K562 (cell line): Measurements from ENCODE around the gene STARD13. TPM values are rescaled to one million over a fixed set of nuclear protein-coding genes. Genes with fewer than 3 reads are reported as not detected.

Experiments used
- ATAC-seq: fragments of 200-7000 bp; cut with Tn5 transposase; 3 replicates; pipeline ENCODE4 v1.9.1; 2020; ENCODE audit warnings: moderate library complexity
- BruUV-seq: library from RNA; stranded (reverse); fragments of 400-500 nt; replicated peaks from 2 replicates; lab custom pipeline; 2021; lab: Mats Ljungman, UMichigan
- CTCF ChIA-PET: fragments of 300-600 bp; formaldehyde crosslinking; extraction: SDS; loops from one replicate; lab custom pipeline; 2021; ENCODE audit warnings: low intra/inter-chr PET ratio; lab: Yijun Ruan, JAX
- POLR2A ChIA-PET: fragments of 300-600, 350-650 bp; sonication (Branson Sonifier 250); formaldehyde crosslinking; extraction: SDS; loops from one replicate; lab custom pipeline; 2021; ENCODE audit warnings: antibody characterized with exemption, inconsistent platforms; lab: Yijun Ruan, JAX
- DNase-seq, 4 experiments: peaks; one replicate each; pipeline versions ENCODE4 v3.0.0 to v3.0.0-alpha.2; 2011 to 2018; ENCODE audit warnings: low spot score in 3 of 4, mixed read lengths in 3 of 4; ENCODE audit errors: extremely low read depth in 1 of 4
- FAIRE-seq: peaks from 2 replicates; lab custom pipeline; 2011; peaks lifted over from hg19 to GRCh38; lab: Jason Lieb, UNC
- H2AFZ ChIP-seq: 2 replicates; pipeline ENCODE4 v1.6.0; 2011; ENCODE audit warnings: low read depth, low read length, control low read depth, inconsistent platforms
- H3K27ac ChIP-seq: fragments of 200-600 bp; 3 replicates; pipeline ENCODE4 v1.8.0; 2011; ENCODE audit warnings: low read depth, mild to moderate bottlenecking, control low read depth, inconsistent platforms, low read length, moderate library complexity, mixed read lengths; ENCODE audit errors: extremely low read depth
- H3K27me3 ChIP-seq, 2 experiments: fragments of 300-600 bp in 1 of 2; 2 replicates in 1 of 2; 3 replicates in 1 of 2; pipeline versions ENCODE4 v1.6.0 to v1.8.0; 2011; ENCODE audit warnings: inconsistent platforms in 2 of 2, low read length in 2 of 2, mild to moderate bottlenecking in 1 of 2, mixed read lengths in 1 of 2, moderate library complexity in 1 of 2; ENCODE audit not compliant: control insufficient read depth in 2 of 2, insufficient read depth in 2 of 2
- H3K36me3 ChIP-seq: fragments of 300-600 bp; 3 replicates; pipeline ENCODE4 v1.8.0; 2011; ENCODE audit warnings: mild to moderate bottlenecking, low read length, inconsistent platforms; ENCODE audit not compliant: control insufficient read depth, insufficient read depth
- H3K4me1 ChIP-seq, 2 experiments: fragments of 200-600 bp in 1 of 2; replicated peaks in 1 of 2; 2 replicates in 1 of 2; 3 replicates in 1 of 2; pipeline versions ENCODE4 v1.5.1 to v1.8.0; 2011; ENCODE audit warnings: inconsistent platforms in 2 of 2, low read length in 2 of 2, mild to moderate bottlenecking in 1 of 2, mixed read lengths in 1 of 2, moderate library complexity in 1 of 2; ENCODE audit not compliant: control insufficient read depth in 2 of 2, insufficient read depth in 2 of 2
- H3K4me2 ChIP-seq: 2 replicates; pipeline ENCODE4 v1.6.1; 2011; ENCODE audit warnings: low read length, control low read depth, inconsistent platforms, mixed read lengths; ENCODE audit not compliant: insufficient read depth
- H3K4me3 ChIP-seq: fragments of 200-600 bp; sonication (generic), shearing (Covaris generic); 2 replicates; pipeline ENCODE4 v1.5.1; 2016; ENCODE audit warnings: control low read depth, inconsistent platforms
- H3K79me2 ChIP-seq: fragments of 200-600 bp; 3 replicates; pipeline ENCODE4 v1.8.0; 2011; ENCODE audit warnings: low read length, inconsistent platforms; ENCODE audit not compliant: control insufficient read depth, insufficient read depth
- H3K9ac ChIP-seq, 2 experiments: 2 replicates each; pipeline versions ENCODE4 v1.6.0 to v1.6.1; 2011; ENCODE audit warnings: low read depth in 2 of 2, low read length in 2 of 2, control low read depth in 1 of 2, inconsistent platforms in 1 of 2, mild to moderate bottlenecking in 1 of 2, mixed read lengths in 1 of 2; ENCODE audit not compliant: insufficient read depth in 1 of 2
- H3K9me1 ChIP-seq: one replicate; pipeline ENCODE4 v1.6.0; 2011; ENCODE audit warnings: inconsistent platforms, mild to moderate bottlenecking, low read length, moderate library complexity; ENCODE audit not compliant: control insufficient read depth, insufficient read depth
- H3K9me3 ChIP-seq: replicated peaks from 2 replicates; pipeline ENCODE4 v1.5.1; 2011; ENCODE audit warnings: low read depth, low read length, inconsistent platforms; ENCODE audit not compliant: control insufficient read depth, insufficient read depth
- H4K20me1 ChIP-seq: replicated peaks from 2 replicates; pipeline ENCODE4 v1.6.1; 2011; ENCODE audit warnings: low read length, inconsistent platforms, mixed read lengths; ENCODE audit not compliant: control insufficient read depth, insufficient read depth
- CBFA2T2 ChIP-seq: fragments of 450-650 bp; conservative IDR thresholded peaks from 2 replicates; pipeline ENCODE4 v1.6.1; 2017; ENCODE audit warnings: mild to moderate bottlenecking
- COPS2 ChIP-seq: fragments of 450-650 bp; conservative IDR thresholded peaks from 2 replicates; pipeline ENCODE4 v1.6.1; 2016; ENCODE audit warnings: mild to moderate bottlenecking, moderate library complexity
- DNMT1 ChIP-seq: fragments of 450-650 bp; IDR thresholded peaks from 2 replicates; pipeline ENCODE4 v1.6.1; 2016; ENCODE audit warnings: antibody characterized with exemption, mild to moderate bottlenecking
- FOXM1 ChIP-seq, 2 experiments: fragments of 450-650 bp in 1 of 2; sonication (generic) in 1 of 2; formaldehyde crosslinking in 1 of 2; IDR thresholded peaks; 2 replicates each; pipeline versions ENCODE4 v1.6.1 to v1.9.0; 2017 to 2022; ENCODE audit warnings: low read depth in 2 of 2, mild to moderate bottlenecking in 2 of 2, missing genetic modification reagents in 1 of 2, moderate library complexity in 1 of 2
- HCFC1 ChIP-seq: IDR thresholded peaks from 2 replicates; pipeline ENCODE4 v1.6.1; 2012; ENCODE audit warnings: low read depth, low read length, improper control_type of control experiment
- HMG20A ChIP-seq: fragments of 450-650 bp; formaldehyde crosslinking; conservative IDR thresholded peaks from 2 replicates; pipeline ENCODE4 v1.4.0; 2020; ENCODE audit warnings: mild to moderate bottlenecking, mixed read lengths
- KHSRP ChIP-seq: fragments of 450-650 bp; IDR thresholded peaks from 2 replicates; pipeline ENCODE4 v1.6.1; 2017
- MCM2 ChIP-seq: fragments of 450-650 bp; IDR thresholded peaks from 2 replicates; pipeline ENCODE4 v1.6.1; 2017; ENCODE audit warnings: low read depth, mild to moderate bottlenecking
- NCOA1 ChIP-seq: fragments of 450-650 bp; IDR thresholded peaks from 2 replicates; pipeline ENCODE4 v1.6.1; 2016; ENCODE audit warnings: low read depth
- NUFIP1 ChIP-seq: fragments of 450-650 bp; IDR thresholded peaks from 2 replicates; pipeline ENCODE4 v1.6.1; 2018; ENCODE audit not compliant: partially characterized antibody
- RBBP5 ChIP-seq: fragments of 200-600 bp; sonication (generic); IDR thresholded peaks from 2 replicates; pipeline ENCODE4 v1.6.1; 2012; ENCODE audit warnings: borderline replicate concordance, mild to moderate bottlenecking, low read length, control low read depth, inconsistent platforms; ENCODE audit not compliant: insufficient read depth, poor library complexity, severe bottlenecking
- SAFB ChIP-seq: fragments of 200-400 bp; formaldehyde crosslinking; IDR thresholded peaks from 2 replicates; pipeline ENCODE4 v1.6.1; 2017; ENCODE audit warnings: low read depth, low read length, borderline replicate concordance
- SP1 ChIP-seq: sonication (generic); formaldehyde crosslinking; IDR thresholded peaks from 2 replicates; pipeline ENCODE4 v1.8.1; 2022; ENCODE audit warnings: mild to moderate bottlenecking, missing genetic modification reagents
- TAL1 ChIP-seq: fragments of 450-650 bp; IDR thresholded peaks from 2 replicates; pipeline ENCODE4 v1.6.1; 2016; ENCODE audit warnings: mild to moderate bottlenecking
- YBX1 ChIP-seq: fragments of 450-650 bp; IDR thresholded peaks from 2 replicates; pipeline ENCODE4 v1.7.1; 2016; ENCODE audit warnings: mild to moderate bottlenecking
- ZFP36 ChIP-seq: fragments of 150-350 bp; IDR thresholded peaks from 2 replicates; pipeline ENCODE4 v1.6.1; 2018; ENCODE audit warnings: low read length, low read depth; ENCODE audit not compliant: partially characterized antibody
- ZNF165 ChIP-seq: fragments of 250-450 bp; sonication (Bioruptor Pico); IDR thresholded peaks from 2 replicates; pipeline ENCODE4 v1.4.0; 2020; ENCODE audit warnings: borderline replicate concordance
- ZNF3 ChIP-seq: fragments of 250-450 bp; sonication (Bioruptor Pico); IDR thresholded peaks from 2 replicates; pipeline ENCODE4 v1.5.0; 2021; ENCODE audit warnings: mild to moderate bottlenecking, moderate library complexity
- ZNF408 ChIP-seq: fragments of 250-450 bp; sonication (Bioruptor Pico); IDR thresholded peaks from 2 replicates; pipeline ENCODE4 v1.4.0; 2020; ENCODE audit warnings: low read depth, mild to moderate bottlenecking, moderate library complexity
- ZNF445 ChIP-seq: fragments of 250-450 bp; sonication (Bioruptor Pico); IDR thresholded peaks from 2 replicates; pipeline ENCODE4 v1.4.0; 2020; ENCODE audit warnings: low read depth, mild to moderate bottlenecking, moderate library complexity
- ZNF717 ChIP-seq: fragments of 250-450 bp; sonication (Bioruptor Pico); IDR thresholded peaks from 2 replicates; pipeline ENCODE4 v1.5.0; 2021
- WGBS: fragments of 100-300 bp; shearing (Covaris generic); methylation state at CpG from one replicate; pipeline ENCODE4 v1.1.6; 2016; ENCODE audit warnings: low coverage, mixed read lengths; ENCODE audit not compliant: insufficient coverage; ENCODE audit errors: missing lambda C conversion rate; 5-methylcytosine and 5-hydroxymethylcytosine counted together
- in situ Hi-C: fragments of 300-500 bp; cut with MboI; formaldehyde crosslinking; loops from 4 replicates; pipeline ENCODE4 v1.15.0; 2018; ENCODE audit warnings: inconsistent platforms, mixed read lengths
- intact Hi-C: fragments of 100-400 bp; cut with micrococcal nuclease; formaldehyde crosslinking; loops from 2 replicates; pipeline ENCODE4 v1.14.2; 2022
- polyA plus RNA-seq, 8 experiments: library from polyadenylated mRNA; depleted of rRNA in 4 of 8; stranded (reverse) in 5 of 8; unstranded in 3 of 8; fragments of >200 nt; fragmentation: Nextera tagmentation in 2 of 8; fragmentation: Illumina TruSeq in 1 of 8; extraction: Ambion mirVana in 2 of 8; extraction: Trizol in 1 of 8; gene quantifications; 2 replicates each; pipeline versions ENCODE4 v1.2.1 to v1.2.3, GENCODE V29; 2011 to 2014; ENCODE audit warnings: inconsistent platforms in 1 of 8, missing spikeins in 1 of 8
- total RNA-seq, 7 experiments: library from RNA; depleted of rRNA in 6 of 7; stranded (reverse); fragments of >200 nt in 6 of 7; fragmentation: Illumina TruSeq in 2 of 7; extraction: Trizol in 2 of 7; gene quantifications; 2 replicates each; pipeline versions ENCODE4 v1.2.1 to v1.2.3, GENCODE V29; 2011 to 2021; ENCODE audit warnings: low replicate concordance in 1 of 7
- TF ChIP-seq, protein P1 (sequence below): fragments of 450-650 bp; IDR thresholded peaks from 2 replicates; pipeline ENCODE4 v1.6.1; 2016; ENCODE audit warnings: low read depth, mild to moderate bottlenecking, moderate library complexity

Gene STARD13
- total and polyA plus RNA-seq, 9 of the 15 experiments (the other 6 are each of a cell fraction or from before 2014, with no cell fraction given), result 0.11 TPM; not detected in 8

GRCh38 chr13:33188093-33188882, 97.3 kb downstream of the STARD13 start (continued):
- TF ChIP-seq ZNF408 (no peak), SAFB (no peak), COPS2 (no peak), NCOA1 (no peak)

DNA sequence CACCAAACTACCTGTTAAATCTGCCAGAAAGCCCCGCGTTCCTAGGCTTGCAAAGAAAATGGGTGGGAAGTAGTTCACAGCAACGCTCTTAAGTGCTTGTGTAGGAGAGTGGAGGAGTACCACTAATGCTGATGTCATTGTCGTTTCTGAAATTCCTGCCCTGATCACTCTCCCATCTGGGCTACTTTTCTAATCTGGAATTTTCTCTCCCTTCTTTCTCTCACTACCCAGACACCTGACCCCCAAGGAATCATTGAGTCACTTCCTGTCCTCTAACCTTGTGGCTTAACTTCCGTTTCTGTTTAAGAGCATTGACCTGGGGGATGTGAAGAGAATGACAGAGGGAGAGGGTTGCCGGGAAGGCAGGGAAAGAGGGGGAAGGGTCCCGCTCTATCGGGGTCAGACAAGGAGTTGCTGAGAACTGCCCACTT, 98.7 kb downstream of the STARD13 start:
- no peaks in the 10 kb centered on the region for H3K79me2 ChIP-seq
- ChIA-PET CTCF (no interaction called here), POLR2A (no interaction called here)
- no peak for TF ChIP-seq CBFA2T2
- no peak for TF ChIP-seq HMG20A (CRISPR knock-in tag)
- TF ChIP-seq, protein P1, sequence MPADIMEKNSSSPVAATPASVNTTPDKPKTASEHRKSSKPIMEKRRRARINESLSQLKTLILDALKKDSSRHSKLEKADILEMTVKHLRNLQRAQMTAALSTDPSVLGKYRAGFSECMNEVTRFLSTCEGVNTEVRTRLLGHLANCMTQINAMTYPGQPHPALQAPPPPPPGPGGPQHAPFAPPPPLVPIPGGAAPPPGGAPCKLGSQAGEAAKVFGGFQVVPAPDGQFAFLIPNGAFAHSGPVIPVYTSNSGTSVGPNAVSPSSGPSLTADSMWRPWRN, result no peak
- TF ChIP-seq RBBP5, result no peak
- no peak for TF ChIP-seq ZFP36
- no peak for TF ChIP-seq SP1
- TF ChIP-seq MCM2, result no peak
- no peak for TF ChIP-seq YBX1
- no peak for TF ChIP-seq ZNF717
- no peak for TF ChIP-seq ZNF165 (CRISPR knock-in tag)
- TF ChIP-seq ZNF445 (CRISPR knock-in tag), result no peak
- TF ChIP-seq KHSRP, result no peak
- no peak for TF ChIP-seq TAL1
- no peak for TF ChIP-seq ZNF3 (CRISPR knock-in tag)
- TF ChIP-seq HCFC1, result no peak
- TF ChIP-seq DNMT1, result no peak
- TF ChIP-seq FOXM1 (IDR thresholded peaks at IDR 0.05; ENCODE audit: low read depth), result no peak
- no peak for TF ChIP-seq FOXM1 (CRISPR knock-in tag; IDR thresholded peaks at IDR 0.05; ENCODE audit: low read depth)
- TF ChIP-seq NUFIP1, result no peak
- no peak overlapping the region for H2AFZ ChIP-seq
- WGBS, result 2% methylated on average over 7 of the region's 8 CpGs
- no peaks in the 10 kb centered on the region for H3K36me3 ChIP-seq
- FAIRE-seq, result no peak
- no peak for DNase-seq
- no peak overlapping the region for H3K9ac ChIP-seq
- no peak for ATAC-seq
- H3K4me2 ChIP-seq, result no peak overlapping the region
- no peak overlapping the region for H3K27ac ChIP-seq
- intact Hi-C loops, result no loop called here
- no peaks in the 10 kb centered on the region for H3K9me1 ChIP-seq
- H3K27me3 ChIP-seq, result no peaks in the 10 kb centered on the region; a peak in 1 of 5 replicates
- H3K9me3 ChIP-seq, result no peaks in the 10 kb centered on the region
- BruUV-seq, result no TSS peak
- H4K20me1 ChIP-seq, result no peaks in the 10 kb centered on the region
- in situ Hi-C loops, result no loop called here
- no peak overlapping the region for H3K4me3 ChIP-seq
- H3K4me1 ChIP-seq, result no peaks in the 10 kb centered on the region
